Choroid plexus epithelial cell (primary cell): ENCODE measurements around the gene APOO.

ENCODE experiments used
- DNase-seq: peaks from one replicate; pipeline ENCODE4 v3.0.0-alpha.2; 2010; ENCODE audit warnings: low read depth
- H3K4me3 ChIP-seq: 2 replicates; pipeline ENCODE4 v1.5.1; 2011; ENCODE audit warnings: low read depth, mild to moderate bottlenecking, control low read depth, low read length, moderate library complexity
- TF ChIP-seq, protein P1 (sequence below): conservative IDR thresholded peaks from 2 replicates; pipeline ENCODE4 v1.5.1; 2011; ENCODE audit warnings: low read depth, mild to moderate bottlenecking, control low read depth, inconsistent platforms, low read length, moderate library complexity

The APOO gene

DNA sequence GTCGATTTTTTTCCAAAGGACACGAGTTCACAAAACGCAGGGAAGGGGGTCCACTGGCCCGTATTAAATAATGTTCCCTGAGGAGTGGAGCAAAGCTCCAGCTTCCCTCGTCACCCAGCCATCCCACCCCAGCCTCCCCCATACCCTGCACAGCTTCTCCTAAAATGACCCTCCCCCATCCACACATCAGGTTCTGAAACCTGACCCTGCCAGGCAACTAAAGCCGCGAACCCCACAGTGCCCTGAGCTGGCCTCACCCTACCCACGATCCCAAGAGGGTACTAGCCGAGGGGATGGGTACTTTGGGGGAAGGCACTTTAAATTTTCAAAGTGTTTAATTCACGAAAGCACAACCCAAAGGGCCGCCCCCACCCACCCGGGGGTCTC is 634 bp downstream of the APOO start:
- peak overlapping the region; percentile 71 for H3K4me3 ChIP-seq
- TF ChIP-seq, protein P1, sequence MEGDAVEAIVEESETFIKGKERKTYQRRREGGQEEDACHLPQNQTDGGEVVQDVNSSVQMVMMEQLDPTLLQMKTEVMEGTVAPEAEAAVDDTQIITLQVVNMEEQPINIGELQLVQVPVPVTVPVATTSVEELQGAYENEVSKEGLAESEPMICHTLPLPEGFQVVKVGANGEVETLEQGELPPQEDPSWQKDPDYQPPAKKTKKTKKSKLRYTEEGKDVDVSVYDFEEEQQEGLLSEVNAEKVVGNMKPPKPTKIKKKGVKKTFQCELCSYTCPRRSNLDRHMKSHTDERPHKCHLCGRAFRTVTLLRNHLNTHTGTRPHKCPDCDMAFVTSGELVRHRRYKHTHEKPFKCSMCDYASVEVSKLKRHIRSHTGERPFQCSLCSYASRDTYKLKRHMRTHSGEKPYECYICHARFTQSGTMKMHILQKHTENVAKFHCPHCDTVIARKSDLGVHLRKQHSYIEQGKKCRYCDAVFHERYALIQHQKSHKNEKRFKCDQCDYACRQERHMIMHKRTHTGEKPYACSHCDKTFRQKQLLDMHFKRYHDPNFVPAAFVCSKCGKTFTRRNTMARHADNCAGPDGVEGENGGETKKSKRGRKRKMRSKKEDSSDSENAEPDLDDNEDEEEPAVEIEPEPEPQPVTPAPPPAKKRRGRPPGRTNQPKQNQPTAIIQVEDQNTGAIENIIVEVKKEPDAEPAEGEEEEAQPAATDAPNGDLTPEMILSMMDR: no peak
- no peak for DNase-seq

DNA sequence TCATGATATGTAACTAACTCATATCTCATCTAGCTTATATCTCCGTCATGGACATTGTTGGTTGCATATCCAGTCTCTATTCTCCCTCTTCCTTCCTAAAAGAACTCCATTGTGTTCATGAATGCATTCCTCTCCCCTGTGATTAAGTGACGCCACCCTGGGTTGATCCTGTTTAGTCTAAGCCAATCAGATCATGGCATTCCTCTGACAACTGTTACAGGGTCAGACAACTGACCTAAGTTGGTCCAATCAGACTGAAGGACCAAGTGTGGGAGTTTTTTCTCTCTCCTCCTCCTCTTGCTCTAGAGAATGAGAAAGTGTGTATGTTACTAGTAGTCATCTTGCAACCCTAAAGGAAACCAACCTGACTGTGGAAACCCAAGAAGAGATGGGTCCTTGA is 3.6 kb downstream of the APOO start:
- peak; percentile 70 for DNase-seq
- TF ChIP-seq, protein P1: no peak
- H3K4me3 ChIP-seq: no peak overlapping the region

DNA sequence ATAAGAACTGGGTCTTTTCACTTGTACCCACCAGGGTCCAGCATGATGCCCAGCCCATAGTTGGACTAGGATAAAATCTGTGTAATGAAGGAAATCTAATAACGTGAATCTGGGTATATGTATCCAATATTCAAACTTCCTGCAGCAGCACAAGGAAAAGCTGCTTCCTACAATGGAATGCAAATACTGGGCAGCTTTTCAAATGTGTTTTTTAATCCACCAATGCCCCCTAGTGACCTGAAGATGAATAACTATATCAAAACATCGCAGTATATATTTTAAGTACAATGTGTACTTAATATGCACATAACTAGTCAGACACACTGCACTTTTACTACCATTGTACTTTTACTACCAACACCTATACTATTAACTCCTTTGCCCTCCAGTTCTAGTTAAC is 5.3 kb downstream of the APOO start:
- TF ChIP-seq, protein P1: peak; percentile 41
- no peak overlapping the region for H3K4me3 ChIP-seq
- DNase-seq: peak; percentile 77

DNA sequence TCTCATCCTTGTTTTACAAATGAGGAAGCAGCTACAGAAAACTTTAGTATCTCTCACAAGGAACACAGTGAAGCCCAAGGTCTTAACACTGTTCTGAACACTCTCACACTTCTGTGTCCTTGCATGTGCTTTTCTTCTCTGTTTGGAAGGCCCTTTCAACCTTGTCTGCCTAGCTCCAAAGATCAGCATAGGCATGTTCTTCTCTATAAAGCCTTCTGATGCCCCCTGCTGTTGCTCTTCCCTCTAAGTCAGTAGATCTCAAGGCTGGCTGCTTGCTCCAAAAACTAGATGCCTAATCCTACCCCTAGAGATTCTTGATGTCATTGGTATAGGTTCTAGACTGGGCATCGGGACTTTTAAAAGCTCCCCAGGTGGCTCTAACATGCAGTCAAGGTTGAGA is 5.9 kb downstream of the APOO start:
- H3K4me3 ChIP-seq: no peak overlapping the region
- TF ChIP-seq, protein P1: peak; percentile 69
- peak; percentile 89 for DNase-seq

DNA sequence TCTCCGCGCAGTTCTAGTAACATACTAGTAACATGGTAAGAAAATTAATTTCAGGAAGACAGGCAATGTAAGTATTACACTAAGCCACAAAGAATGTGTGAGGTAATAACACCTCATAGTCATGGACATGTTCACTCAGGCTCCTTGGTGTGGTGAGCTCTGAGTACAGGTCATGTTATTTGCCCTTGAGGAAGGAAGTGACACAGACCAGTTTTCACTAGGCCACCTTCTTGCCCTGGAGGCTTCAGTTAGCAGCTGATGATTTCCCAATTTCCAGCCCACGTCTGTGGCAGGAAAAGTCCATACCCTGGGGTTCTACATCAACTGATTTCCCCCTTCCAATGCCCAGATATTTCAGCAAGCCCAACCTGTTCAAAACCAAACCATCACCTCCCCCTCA is 6.7 kb downstream of the APOO start:
- peak; percentile 86 for DNase-seq
- H3K4me3 ChIP-seq: no peak overlapping the region

DNA sequence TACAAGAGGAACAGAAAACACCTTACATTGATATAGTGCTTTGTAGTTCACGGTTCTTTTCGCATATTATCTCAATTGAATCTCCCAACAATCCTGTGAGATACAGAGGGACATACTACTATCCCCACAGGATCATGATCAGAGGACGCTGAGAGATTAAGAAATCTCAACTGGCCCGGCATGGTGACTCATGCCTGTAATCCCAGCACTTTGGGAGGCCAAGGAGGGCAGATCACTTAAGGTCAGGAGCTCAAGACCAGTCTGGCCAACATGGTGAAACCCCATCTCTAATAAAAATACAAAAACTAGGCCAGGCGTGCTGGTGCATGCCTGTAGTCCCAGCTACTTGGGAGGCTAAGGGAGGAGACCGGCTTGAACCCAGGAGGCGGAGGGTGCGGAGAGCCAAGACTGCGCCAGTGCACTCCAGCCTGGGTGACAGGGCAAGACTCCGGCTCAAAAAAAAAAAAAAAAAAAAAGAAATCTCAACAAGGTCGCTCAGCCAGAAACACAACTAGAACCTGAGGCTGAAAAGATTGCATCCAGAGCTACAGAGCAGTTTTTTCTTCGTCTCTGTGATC is 7.4 kb downstream of the APOO start:
- no peak overlapping the region for H3K4me3 ChIP-seq
- TF ChIP-seq, protein P1: no peak
- no peak for DNase-seq

More for the DNA sequence above, 6.7 kb downstream of the APOO start:
- TF ChIP-seq, protein P1: no peak

DNA sequence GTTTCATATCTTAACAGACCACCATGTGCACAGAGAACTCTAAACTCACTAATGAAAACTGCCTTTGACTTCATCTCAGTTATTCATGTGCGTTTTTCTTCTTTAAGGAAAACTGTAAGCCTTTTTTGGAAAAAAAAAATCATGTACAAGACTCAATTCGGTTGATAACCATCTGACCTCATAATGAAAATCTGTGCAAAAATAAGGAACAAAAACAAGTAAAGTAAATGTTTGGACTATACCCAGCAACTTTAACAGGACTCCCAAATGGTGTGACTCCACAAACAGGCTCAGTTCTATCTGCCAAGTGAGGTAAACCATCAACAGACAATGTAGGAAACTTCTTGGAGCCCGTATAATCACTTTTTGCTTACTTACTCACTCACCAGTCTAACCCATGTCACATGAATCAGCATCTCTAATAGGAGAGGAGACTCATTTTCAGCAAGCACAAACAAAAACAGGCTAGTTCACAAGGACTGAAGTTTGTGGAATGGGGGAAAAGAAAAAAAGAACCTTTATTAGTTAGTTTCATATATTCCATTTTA is 9.3 kb downstream of the APOO start:
- peak; percentile 66 for DNase-seq
- TF ChIP-seq, protein P1: no peak
- no peak overlapping the region for H3K4me3 ChIP-seq
